Stomach smooth muscle (tissue), 2 donors: ENCODE data around the gene C14orf119.
A peak's percentile ranks its signal among the peaks of the same experiment; 100 is the strongest.

Source experiments
- H3K27ac ChIP-seq: one replicate; pipeline ENCODE4 v1.7.0; 2013; ENCODE audit warnings: mild to moderate bottlenecking, low read length, inconsistent platforms
- H3K27me3 ChIP-seq, 2 donors: one replicate each; pipeline ENCODE4 v1.7.0; 2013; ENCODE audit warnings: low read length in 2 of 2; ENCODE audit not compliant: insufficient read depth in 2 of 2, control insufficient read depth in 1 of 2
- H3K36me3 ChIP-seq, 2 donors: one replicate each; pipeline ENCODE4 v1.7.0; 2013; ENCODE audit warnings: low read length in 2 of 2; ENCODE audit not compliant: control insufficient read depth in 2 of 2, insufficient read depth in 2 of 2
- H3K4me1 ChIP-seq: one replicate; pipeline ENCODE4 v1.7.0; 2013; ENCODE audit warnings: low read length; ENCODE audit not compliant: control insufficient read depth, insufficient read depth
- H3K4me3 ChIP-seq, 2 donors: one replicate each; pipeline ENCODE4 v1.7.0; 2013; ENCODE audit warnings: low read length in 2 of 2
- H3K9ac ChIP-seq, 2 donors: one replicate each; pipeline ENCODE4 v1.7.0; 2013; ENCODE audit warnings: low read length in 2 of 2, mild to moderate bottlenecking in 1 of 2
- H3K9me3 ChIP-seq, 2 donors: one replicate each; pipeline ENCODE4 v1.7.0; 2013; ENCODE audit warnings: low read length in 2 of 2; ENCODE audit not compliant: control insufficient read depth in 2 of 2
- donor health status: healthy.
- donor health status: Pancreatic carcinoma.

C14orf119 gene

DNA sequence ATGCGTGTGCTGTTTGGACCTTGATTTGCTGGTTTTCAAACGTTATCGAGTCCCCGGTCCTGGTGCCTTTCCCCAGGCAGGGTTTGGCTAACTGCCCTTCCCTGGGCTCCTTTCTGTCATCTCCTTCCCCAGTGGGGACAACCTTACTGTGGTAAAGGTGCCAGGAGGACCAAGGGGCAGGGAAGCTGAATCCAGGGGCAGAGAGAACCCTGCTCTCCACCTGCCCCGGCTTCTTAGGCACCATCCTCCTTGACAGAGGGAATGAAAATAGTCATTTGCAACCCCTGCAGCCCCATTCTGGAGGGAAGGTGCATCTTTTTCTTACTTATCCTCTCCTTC is 18.8 kb downstream of the C14orf119 start:
- no peaks in the 10 kb centered on the region for H3K4me1 ChIP-seq
- no peak overlapping the region for H3K27ac ChIP-seq
- H3K27me3 ChIP-seq = peaks cover 11 to 12% of the 10 kb centered on the region in 2 donors
- H3K9ac ChIP-seq = no peak overlapping the region
- no peaks in the 10 kb centered on the region for H3K9me3 ChIP-seq
- no peak overlapping the region for H3K4me3 ChIP-seq
- no peaks in the 10 kb centered on the region for H3K36me3 ChIP-seq

DNA sequence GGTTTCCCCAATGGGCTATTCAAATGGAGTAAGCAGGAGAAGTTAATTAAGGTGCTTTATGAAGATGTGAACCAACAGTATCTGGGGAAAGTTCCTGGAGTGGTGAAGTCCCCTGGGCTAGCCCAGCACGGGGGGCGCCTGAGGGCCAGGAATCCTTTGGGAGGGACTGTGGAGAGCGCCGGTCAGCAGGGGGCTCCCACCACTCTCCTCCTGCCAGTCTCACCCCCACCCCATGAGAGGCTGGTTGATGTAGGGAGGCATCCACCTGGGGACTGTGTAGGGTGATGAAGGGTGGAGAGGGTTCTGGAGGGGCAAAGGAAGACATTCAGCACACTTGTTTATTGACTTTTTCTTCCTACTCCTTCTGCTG is 19.3 kb downstream of the C14orf119 start:
- H3K4me3 ChIP-seq = no peak overlapping the region
- H3K36me3 ChIP-seq = no peaks in the 10 kb centered on the region
- no peaks in the 10 kb centered on the region for H3K9me3 ChIP-seq
- H3K27me3 ChIP-seq = peaks cover 11 to 12% of the 10 kb centered on the region in 2 donors
- no peak overlapping the region for H3K27ac ChIP-seq
- H3K4me1 ChIP-seq = no peaks in the 10 kb centered on the region
- H3K9ac ChIP-seq = no peak overlapping the region

- Histone ChIP-seq H3K27me3 (peaks cover 11 to 12% of the 10 kb centered on the region in 2 donors), H3K36me3 (no peaks in the 10 kb centered on the region), H3K27ac (no peak overlapping the region)
Measured at GRCh38 chr14:23115039-23115731, 19.9 kb downstream of the C14orf119 start.

GRCh38 chr14:23115918-23116317 is 20.6 kb downstream of the C14orf119 start:
- Histone ChIP-seq H3K27me3 (peaks cover 11 to 12% of the 10 kb centered on the region in 2 donors), H3K9ac (no peak overlapping the region), H3K36me3 (no peaks in the 10 kb centered on the region), H3K4me3 (no peak overlapping the region), H3K9me3 (no peaks in the 10 kb centered on the region), H3K4me1 (peaks cover 4% of the 10 kb centered on the region), H3K27ac (no peak overlapping the region)

More at GRCh38 chr14:23115039-23115731, 19.9 kb downstream of the C14orf119 start:
- H3K9ac ChIP-seq = no peak overlapping the region
- H3K4me3 ChIP-seq = no peak overlapping the region
- H3K4me1 ChIP-seq = no peaks in the 10 kb centered on the region
- H3K9me3 ChIP-seq = no peaks in the 10 kb centered on the region

GRCh38 chr14:23117371-23118020 is 22.2 kb downstream of the C14orf119 start:
- H3K27ac ChIP-seq = no peak overlapping the region

DNA sequence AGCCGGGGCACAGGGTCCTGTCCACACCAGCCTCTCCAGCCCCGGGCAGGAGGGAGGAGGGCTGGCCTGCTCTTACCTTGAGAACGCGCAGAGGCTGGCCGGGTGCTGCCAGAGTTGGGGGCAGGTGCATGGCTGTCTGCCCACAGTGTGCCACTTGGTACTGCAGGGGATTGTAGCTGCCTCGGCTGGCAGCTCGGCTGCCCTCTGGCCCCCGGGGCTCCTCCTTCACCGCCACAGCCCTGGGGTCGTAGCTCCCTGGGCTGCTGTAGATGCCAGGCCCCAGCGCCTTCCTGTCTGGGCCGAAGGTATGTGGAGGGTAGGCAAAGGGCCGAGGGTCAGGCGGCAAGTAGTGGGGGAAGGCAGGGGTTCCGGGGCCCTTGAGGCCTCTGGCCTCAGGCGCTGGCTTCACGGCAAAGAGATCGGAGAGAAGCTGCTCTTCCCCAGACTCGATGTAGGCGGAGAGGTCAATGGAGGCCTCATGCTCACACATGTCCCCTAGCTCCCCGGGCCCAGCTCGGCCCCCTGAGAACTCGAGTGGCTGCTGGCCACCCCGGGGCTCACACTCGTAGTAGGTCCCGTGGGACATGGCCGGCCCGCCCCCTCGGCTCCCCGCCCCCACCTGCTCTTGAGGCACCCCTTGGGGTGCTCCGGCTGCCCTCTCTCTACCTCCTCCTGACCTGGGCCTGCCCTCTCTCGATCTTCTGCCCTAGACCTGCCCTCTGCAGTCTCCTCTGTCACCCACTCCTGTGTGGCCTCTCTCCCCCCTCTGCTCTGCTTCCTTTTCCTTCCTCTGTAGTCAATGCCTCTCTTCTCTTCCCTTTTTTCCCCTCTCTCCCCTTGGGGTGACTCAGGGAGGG is 23.4 kb downstream of the C14orf119 start, which contains the start of gene CEBPE:
TSS of gene CEBPE (minus strand) at position 750 of the 857 bp plus-strand sequence. CDS start at position 586, 164 bp downstream.
- H3K27me3 ChIP-seq = peaks cover 10 to 11% of the 10 kb centered on the region in 2 donors
- H3K4me3 ChIP-seq = no peak within 1 kb of the TSS
- H3K4me1 ChIP-seq = peaks cover 10% of the 10 kb centered on the region
- H3K27ac ChIP-seq = no peak within 1 kb of the TSS
- no peak within 1 kb of the TSS for H3K9ac ChIP-seq
- no peaks in the 10 kb centered on the region for H3K9me3 ChIP-seq
- H3K36me3 ChIP-seq = no peaks in the 10 kb centered on the region

More at GRCh38 chr14:23117371-23118020, 22.2 kb downstream of the C14orf119 start:
- Histone ChIP-seq H3K4me3 (no peak overlapping the region), H3K9me3 (no peaks in the 10 kb centered on the region), H3K27me3 (peaks cover 11 to 12% of the 10 kb centered on the region in 2 donors), H3K4me1 (peaks cover 10% of the 10 kb centered on the region), H3K9ac (no peak overlapping the region), H3K36me3 (no peaks in the 10 kb centered on the region)

DNA sequence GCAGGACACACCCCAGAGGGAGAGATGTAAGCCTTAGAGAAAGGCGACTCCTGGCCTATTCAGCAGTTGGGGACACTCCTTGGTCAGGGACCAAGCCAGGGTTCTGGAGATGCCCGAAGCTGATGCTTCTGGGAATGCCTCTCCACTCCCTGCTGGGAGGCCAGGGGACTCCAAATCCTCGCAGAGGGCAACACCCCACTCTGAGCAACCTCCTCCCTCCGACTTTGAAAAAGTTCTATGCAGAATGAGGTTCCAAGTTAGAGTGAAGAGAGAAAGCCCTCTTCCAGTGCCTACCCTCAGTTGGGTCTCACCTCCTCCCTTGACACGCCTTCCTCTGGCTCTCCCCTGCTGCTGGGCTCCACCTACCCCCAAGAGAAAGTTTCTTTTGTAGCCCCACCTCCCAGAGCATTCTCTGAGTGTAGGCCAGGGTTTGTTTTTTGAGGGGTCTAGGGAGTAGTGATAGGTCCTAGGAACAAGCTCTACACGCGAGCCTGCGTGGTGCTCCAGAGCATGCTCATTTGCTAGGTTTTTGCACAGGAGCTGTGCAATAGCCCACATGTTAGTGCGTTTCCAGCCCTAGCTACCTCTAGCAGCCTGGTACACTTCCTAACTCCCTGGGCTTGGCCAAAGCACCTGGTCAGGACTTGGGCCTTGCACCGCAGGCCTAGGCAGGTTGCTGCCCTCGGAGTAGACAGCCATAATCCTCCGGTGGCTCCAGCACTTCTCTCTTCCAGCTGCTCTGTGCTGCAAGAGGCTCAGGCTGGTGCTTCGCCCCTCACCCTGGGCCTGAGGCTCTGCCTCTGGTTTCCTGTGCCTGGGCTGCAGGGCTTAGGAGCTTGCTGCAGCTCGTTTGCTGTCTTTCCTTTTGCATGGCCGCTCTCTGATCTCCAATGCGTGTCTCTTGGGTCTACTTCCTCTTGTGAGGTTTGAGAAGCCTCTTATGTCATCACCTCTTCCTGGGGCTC is 24.3 kb downstream of the C14orf119 start:
- Histone ChIP-seq H3K9ac (no peak overlapping the region), H3K27ac (no peak overlapping the region), H3K4me1 (peaks cover 12% of the 10 kb centered on the region), H3K4me3 (no peak overlapping the region), H3K9me3 (no peaks in the 10 kb centered on the region), H3K27me3 (peaks cover 6 to 8% of the 10 kb centered on the region in 2 donors), H3K36me3 (no peaks in the 10 kb centered on the region)

GRCh38 chr14:23120541-23121251 is 25.4 kb downstream of the C14orf119 start:
- Histone ChIP-seq H3K9me3 (no peaks in the 10 kb centered on the region), H3K27ac (no peak overlapping the region), H3K9ac (peak overlapping the region in 1 of 2 donors; percentile 36), H3K36me3 (no peaks in the 10 kb centered on the region), H3K27me3 (peaks cover under 1 to 8% of the 10 kb centered on the region in 2 donors), H3K4me1 (peaks cover 13% of the 10 kb centered on the region), H3K4me3 (no peak overlapping the region)

GRCh38 chr14:23121361-23121771 is 26.1 kb downstream of the C14orf119 start:
- H3K9me3 ChIP-seq = no peaks in the 10 kb centered on the region
- H3K27ac ChIP-seq = no peak overlapping the region
- H3K27me3 ChIP-seq = peaks cover 0 to 6% of the 10 kb centered on the region in 2 donors
- H3K36me3 ChIP-seq = no peaks in the 10 kb centered on the region
- no peak overlapping the region for H3K4me3 ChIP-seq
- peaks cover 15% of the 10 kb centered on the region for H3K4me1 ChIP-seq
- no peak overlapping the region for H3K9ac ChIP-seq
